IMR-90 (cell line): ENCODE results near the gene ZNF124. TPM values are rescaled to one million over a fixed set of nuclear protein-coding genes. Genes with fewer than 3 reads are reported as not detected.

Experiments
- ATAC-seq: fragments of 200-7000 bp; cut with Tn5 transposase; 2 replicates; pipeline ENCODE4 v1.9.1; 2020; ENCODE audit warnings: low read depth, mild to moderate bottlenecking, moderate library complexity
- BruUV-seq: library from RNA; stranded (reverse); fragments of 400-500 nt; replicated peaks from 2 replicates; lab custom pipeline; 2021; lab: Mats Ljungman, UMichigan
- CTCF ChIA-PET: fragments of 300-600 bp; formaldehyde crosslinking; extraction: SDS; loops from one replicate; lab custom pipeline; 2021; ENCODE audit warnings: antibody characterized with exemption; lab: Yijun Ruan, JAX
- POLR2A ChIA-PET: fragments of 300-600 bp; sonication (Branson Sonifier 250); formaldehyde crosslinking; loops from one replicate; lab custom pipeline; 2022; ENCODE audit warnings: antibody characterized with exemption; ENCODE audit not compliant: unreplicated experiment; lab: Charles Lee
- DNase-seq: peaks from one replicate; pipeline ENCODE4 v3.0.0; 2013
- H2AFZ ChIP-seq: replicated peaks from 2 replicates; pipeline ENCODE3; 2013; ENCODE audit warnings: low read length, mild to moderate bottlenecking; ENCODE audit not compliant: poor library complexity
- H2AK5ac ChIP-seq: 2 replicates; pipeline ENCODE4 v1.6.1; 2013; ENCODE audit warnings: low read depth, low read length, inconsistent platforms
- H2AK9ac ChIP-seq: replicated peaks from 2 replicates; pipeline ENCODE3; 2013; ENCODE audit warnings: mild to moderate bottlenecking, low read depth, low read length, moderate library complexity; ENCODE audit not compliant: poor library complexity
- H2BK120ac ChIP-seq: 2 replicates; pipeline ENCODE4 v1.6.1; 2013; ENCODE audit warnings: low read depth, low read length, inconsistent platforms
- H2BK15ac ChIP-seq: 3 replicates; pipeline ENCODE4 v1.6.1; 2013; ENCODE audit warnings: low read depth, low read length, inconsistent platforms
- H2BK20ac ChIP-seq: 2 replicates; pipeline ENCODE4 v1.6.1; 2013; ENCODE audit warnings: low read depth, mild to moderate bottlenecking, inconsistent platforms, low read length, moderate library complexity
- H2BK5ac ChIP-seq: 2 replicates; pipeline ENCODE4 v1.6.1; 2013; ENCODE audit warnings: mild to moderate bottlenecking, low read depth, low read length, inconsistent platforms; ENCODE audit not compliant: poor library complexity, severe bottlenecking
- H3K14ac ChIP-seq: replicated peaks from 2 replicates; pipeline ENCODE4 v1.6.1; 2013; ENCODE audit warnings: low read depth, low read length, inconsistent platforms
- H3K18ac ChIP-seq: 2 replicates; pipeline ENCODE4 v1.6.1; 2013; ENCODE audit warnings: low read depth, low read length, control low read depth
- H3K23ac ChIP-seq: 2 replicates; pipeline ENCODE4 v1.6.1; 2013; ENCODE audit warnings: low read depth, low read length, inconsistent platforms
- H3K27ac ChIP-seq: 2 replicates; pipeline ENCODE4 v1.5.1; 2013; ENCODE audit warnings: mild to moderate bottlenecking, control low read depth, low read length; ENCODE audit not compliant: insufficient read depth
- H3K27me3 ChIP-seq: 2 replicates; pipeline ENCODE4 v1.6.1; 2013; ENCODE audit warnings: low read length; ENCODE audit not compliant: control insufficient read depth, insufficient read depth
- H3K36me3 ChIP-seq: 2 replicates; pipeline ENCODE4 v1.6.1; 2013; ENCODE audit warnings: low read length, mixed read lengths; ENCODE audit not compliant: control insufficient read depth, insufficient read depth
- H3K4ac ChIP-seq: 2 replicates; pipeline ENCODE4 v1.6.1; 2013; ENCODE audit warnings: low read depth, low read length, inconsistent platforms
- H3K4me1 ChIP-seq: 2 replicates; pipeline ENCODE4 v1.6.1; 2013; ENCODE audit warnings: low read length, mixed read lengths; ENCODE audit not compliant: control insufficient read depth, insufficient read depth
- H3K4me2 ChIP-seq: 2 replicates; pipeline ENCODE4 v1.6.1; 2013; ENCODE audit warnings: low read depth, mild to moderate bottlenecking, control low read depth, low read length, moderate library complexity
- H3K4me3 ChIP-seq: 2 replicates; pipeline ENCODE4 v1.5.1; 2013; ENCODE audit warnings: low read depth, mild to moderate bottlenecking, control low read depth, low read length, moderate library complexity; ENCODE audit not compliant: insufficient read depth
- H3K56ac ChIP-seq: 2 replicates; pipeline ENCODE4 v1.6.1; 2013; ENCODE audit warnings: low read length, inconsistent platforms; ENCODE audit not compliant: insufficient read depth; ENCODE audit errors: extremely low read depth
- H3K79me1 ChIP-seq, 2 experiments: 2 replicates each; pipeline ENCODE4 v1.6.1; 2013; ENCODE audit warnings: low read length in 2 of 2, inconsistent platforms in 1 of 2, low read depth in 1 of 2
- H3K9ac ChIP-seq: 2 replicates; pipeline ENCODE4 v1.6.1; 2013; ENCODE audit warnings: low read depth, low read length, control low read depth
- H3K9me1 ChIP-seq: 2 replicates; pipeline ENCODE4 v1.6.1; 2013; ENCODE audit warnings: low read length, inconsistent platforms; ENCODE audit not compliant: insufficient read depth
- H3K9me3 ChIP-seq: 2 replicates; pipeline ENCODE4 v1.6.1; 2013; ENCODE audit warnings: low read length; ENCODE audit not compliant: control insufficient read depth, insufficient read depth
- H4K20me1 ChIP-seq: 2 replicates; pipeline ENCODE4 v1.6.1; 2013; ENCODE audit warnings: low read length, inconsistent platforms; ENCODE audit not compliant: insufficient read depth
- H4K5ac ChIP-seq: 2 replicates; pipeline ENCODE4 v1.6.1; 2013; ENCODE audit warnings: mild to moderate bottlenecking, low read depth, low read length, control low read depth
- H4K8ac ChIP-seq, 2 experiments: 2 replicates each; pipeline ENCODE4 v1.6.1; 2013; ENCODE audit warnings: low read depth in 2 of 2, low read length in 2 of 2, control low read depth in 1 of 2, inconsistent platforms in 1 of 2
- H4K91ac ChIP-seq: 2 replicates; pipeline ENCODE4 v1.6.1; 2013; ENCODE audit warnings: low read depth, low read length, inconsistent platforms; ENCODE audit not compliant: insufficient read depth
- BHLHE40 ChIP-seq: fragments of 150-350 bp; IDR thresholded peaks from 2 replicates; pipeline ENCODE4 v1.6.1; 2016; ENCODE audit warnings: mild to moderate bottlenecking, low read depth, low read length
- CEBPB ChIP-seq: IDR thresholded peaks from 2 replicates; pipeline ENCODE4 v1.6.1; 2012; ENCODE audit warnings: low read depth, low read length, improper control_type of control experiment
- MAFK ChIP-seq: IDR thresholded peaks from 2 replicates; pipeline ENCODE4 v1.6.1; 2012; ENCODE audit warnings: low read depth, low read length, improper control_type of control experiment
- WGBS, 2 experiments: methylation state at CpG; one replicate each; pipeline versions ENCODE4 v1.1.5 to v1.1.7; 2013; ENCODE audit warnings: missing lambda C conversion rate in 2 of 2; ENCODE audit not compliant: insufficient read length in 1 of 2; ENCODE audit errors: extremely low coverage in 2 of 2; 5-methylcytosine and 5-hydroxymethylcytosine counted together
- dilution Hi-C: fragments of 300-500 bp; cut with HindIII; formaldehyde crosslinking; loops from one replicate; pipeline ENCODE4 v1.14.3; 2018; ENCODE audit warnings: low sequenced_read_pairs; ENCODE audit not compliant: unreplicated experiment
- in situ Hi-C: fragments of 300-500 bp; cut with MboI; formaldehyde crosslinking; loops from 3 replicates; pipeline ENCODE4 v1.14.3; 2019; ENCODE audit warnings: low sequenced_read_pairs, inconsistent platforms, mixed read lengths
- intact Hi-C: fragments of 100-400 bp; cut with micrococcal nuclease; formaldehyde crosslinking; loops from 2 replicates; pipeline ENCODE4 v1.10.0; 2022
- polyA plus RNA-seq, 3 experiments: library from polyadenylated mRNA; depleted of rRNA; stranded (reverse); fragments of >200 nt; gene quantifications; 2 replicates each; pipeline ENCODE4 v1.2.3, GENCODE V29; 2012; ENCODE audit warnings: low replicate concordance in 1 of 3
- total RNA-seq: library from RNA; depleted of rRNA; stranded (reverse); fragments of >200 nt; gene quantifications from 2 replicates; pipeline ENCODE4 v1.2.3, GENCODE V29; 2012

ZNF124 gene
- total and polyA plus RNA-seq, 2 of the 4 experiments (the other 2 are of a cell fraction) = 3.2 to 89.3 TPM

GRCh38 chr1:247212627-247213617, 41.1 kb upstream of the ZNF124 start:
- no TSS peak for BruUV-seq
- no peak overlapping the region for H2BK20ac ChIP-seq
- intact Hi-C loops = loop anchor here (5.0 kb wide), 2 partner anchors 104 to 119 kb away; partner anchors contain the start of gene ZNF496

More at GRCh38 chr1:247212627-247213617, 41.1 kb upstream of the ZNF124 start:
- Histone ChIP-seq H3K56ac (no peak overlapping the region), H4K20me1 (0 out of 2 replicates have a peak, but pooled peaks cover 7% of the 10 kb centered on the region), H3K4me2 (no peak overlapping the region), H2AK9ac (no peak overlapping the region), H3K9ac (no peak overlapping the region), H2AK5ac (no peak overlapping the region), H3K9me1 (peaks cover 6% of the 10 kb centered on the region), H2AFZ (no peak overlapping the region), H3K27ac (no peak overlapping the region), H2BK15ac (no peak overlapping the region), H3K23ac (no peak overlapping the region), H3K4me3 (no peak overlapping the region), H3K18ac (no peak overlapping the region), H3K27me3 (no peaks in the 10 kb centered on the region), H3K36me3 (0 out of 2 replicates have a peak, but pooled peaks cover 2% of the 10 kb centered on the region), H2BK120ac (no peak overlapping the region), H4K5ac (no peak overlapping the region), H3K79me1 (peaks cover 11 to 18% of the 10 kb centered on the region in 2 experiments), H3K9me3 (no peaks in the 10 kb centered on the region), H3K14ac (no peak overlapping the region), H3K4me1 (peaks cover 3% of the 10 kb centered on the region), H2BK5ac (no peak overlapping the region), H4K8ac (no peak overlapping the region), H3K4ac (no peak overlapping the region), H4K91ac (no peak overlapping the region)
- WGBS, 2 experiments = 0% methylated on average over 1 of the region's 1 CpG; no CpG with 5 or more reads in 1 of the 2 experiments
- DNase-seq (no peak), ATAC-seq (no peak)
- ChIA-PET POLR2A (no interaction called here), CTCF (interaction anchor here (0.5 kb wide), 1 partner anchor 9 kb away, joined by 3 read pairs; no protein-coding TSS in a partner anchor)
- TF ChIP-seq BHLHE40 (no peak), CEBPB (no peak), MAFK (no peak)
- dilution Hi-C loops (no loop called here), in situ Hi-C loops (no loop called here)
